H4 (cell line): ENCODE measurements around the gene EN2. TPM values are rescaled to one million over a fixed set of nuclear protein-coding genes. Genes with fewer than 3 reads are reported as not detected.
"Not testable (repeated sequence)": the region's sequence is repeated elsewhere in the genome, so short reads cannot be mapped to it uniquely, and the experiment has no call there.

Source experiments
- DNase-seq: peaks from one replicate; pipeline ENCODE4 v3.0.0-alpha.2; 2015; ENCODE audit warnings: low spot score
- total RNA-seq: library from RNA; depleted of rRNA; stranded (reverse); fragments of >200 nt; shearing (Covaris generic); gene quantifications from 2 replicates; pipeline ENCODE4 v1.2.3, GENCODE V29; 2014

EN2 gene
- total RNA-seq, 1 experiment from 2014 or later, result 0.29 TPM

DNA sequence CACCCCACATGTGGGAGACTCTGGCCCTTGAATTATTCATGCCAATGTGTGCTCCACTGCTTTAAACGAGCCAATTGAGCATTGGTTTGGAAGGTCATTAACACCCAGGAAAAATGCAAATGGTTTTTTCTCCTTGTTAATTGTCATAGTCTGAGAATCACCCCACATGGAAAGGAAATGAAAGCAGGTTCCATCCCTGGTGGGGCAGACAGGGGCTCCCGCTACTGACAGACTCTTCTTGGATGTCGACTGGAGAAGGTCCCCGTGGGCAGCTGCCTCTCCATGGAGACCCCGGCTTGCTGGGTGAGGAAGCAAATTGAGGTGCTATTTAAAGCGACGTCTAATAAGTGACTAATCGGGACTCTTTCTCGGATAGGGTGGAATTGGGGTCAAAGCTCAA lies 32.0 kb upstream of the EN2 start:
- DNase-seq, result no peak

GRCh38 chr7:155426543-155427410 lies 31.2 kb upstream of the EN2 start:
- peak; percentile 39 for DNase-seq

DNA sequence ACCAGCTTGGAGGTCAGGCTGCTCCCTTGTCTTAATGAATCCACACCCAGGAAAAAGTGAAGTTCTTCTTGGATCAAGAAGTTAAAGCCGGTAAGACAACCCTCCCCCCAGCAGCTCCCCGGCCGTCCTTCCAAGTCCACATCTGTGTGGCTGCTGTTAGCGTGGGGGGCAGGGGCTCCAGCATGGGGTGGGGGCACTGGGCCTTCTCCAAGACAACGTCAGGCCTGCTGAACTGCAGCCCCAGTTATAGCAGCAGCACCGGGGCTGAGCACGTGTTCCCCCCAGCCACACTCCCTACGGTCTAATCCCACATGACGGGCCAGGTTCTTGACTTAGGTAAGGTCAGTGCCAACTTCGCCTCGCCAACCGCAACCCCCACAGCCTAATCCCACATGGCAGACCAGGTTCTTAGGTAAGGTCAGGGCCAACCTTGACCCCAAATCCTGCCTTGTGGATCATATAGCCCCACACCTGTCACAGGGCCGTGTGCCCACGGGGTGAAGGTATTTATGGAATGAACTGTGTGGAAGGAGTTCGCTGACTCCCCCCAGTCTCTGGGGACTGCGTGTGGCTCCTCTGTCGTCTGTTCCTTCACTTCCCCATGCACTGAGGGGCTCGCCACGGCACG lies 30.4 kb upstream of the EN2 start:
- DNase-seq, result no peak

DNA sequence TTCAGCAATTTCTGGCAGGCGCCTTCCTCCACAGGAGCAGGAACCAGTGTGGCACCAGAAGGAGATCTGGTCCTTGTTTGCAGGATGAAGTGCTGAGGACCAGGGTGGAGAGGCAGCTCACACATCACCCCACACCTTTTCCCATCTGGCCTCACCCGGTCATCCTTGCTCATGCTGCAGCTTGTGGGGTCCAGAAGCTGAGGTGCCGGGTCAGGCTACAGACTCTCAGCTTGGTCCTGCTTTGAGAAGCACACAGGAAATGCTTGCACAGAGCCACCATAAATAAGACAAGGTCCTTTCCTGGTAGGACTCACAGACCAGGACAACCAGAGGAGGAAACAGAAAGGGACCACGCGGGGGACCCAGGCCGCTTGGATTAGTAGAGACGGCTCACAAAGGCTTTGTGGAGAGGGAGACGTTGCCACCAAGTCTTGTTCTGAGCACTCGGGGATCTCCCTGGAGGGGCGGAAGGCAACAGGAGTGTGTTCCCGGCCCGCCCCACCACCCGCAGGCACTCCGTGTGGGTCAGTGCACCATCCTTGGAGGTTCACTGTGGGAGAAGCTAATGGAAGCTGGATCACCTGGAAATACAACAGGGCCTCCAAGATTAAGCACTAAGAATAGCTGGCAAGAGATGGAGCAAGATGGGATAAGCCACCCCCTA lies 29.6 kb upstream of the EN2 start:
- no peak for DNase-seq

GRCh38 chr7:155429651-155430050 lies 28.3 kb upstream of the EN2 start:
- DNase-seq, result no peak

DNA sequence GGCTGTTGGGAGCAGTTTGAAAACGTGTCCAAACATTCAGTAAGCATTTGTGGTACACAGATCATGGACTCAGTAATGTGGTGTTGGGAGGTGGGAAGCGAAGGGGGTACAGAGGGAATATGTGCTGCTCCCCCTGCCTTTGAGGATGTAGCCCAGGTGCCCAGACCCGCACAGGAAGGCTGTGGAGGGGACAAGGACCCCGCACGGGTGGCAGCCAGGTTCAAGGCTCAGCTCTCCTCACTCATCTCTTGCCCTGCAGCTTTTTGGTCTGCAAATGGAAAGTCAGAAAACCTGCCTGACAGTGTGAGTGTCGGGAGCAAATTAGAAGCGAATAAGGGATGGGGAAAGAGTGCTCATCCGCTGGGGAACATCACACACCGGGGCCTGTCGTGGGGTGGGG lies 27.3 kb upstream of the EN2 start:
- no peak for DNase-seq

DNA sequence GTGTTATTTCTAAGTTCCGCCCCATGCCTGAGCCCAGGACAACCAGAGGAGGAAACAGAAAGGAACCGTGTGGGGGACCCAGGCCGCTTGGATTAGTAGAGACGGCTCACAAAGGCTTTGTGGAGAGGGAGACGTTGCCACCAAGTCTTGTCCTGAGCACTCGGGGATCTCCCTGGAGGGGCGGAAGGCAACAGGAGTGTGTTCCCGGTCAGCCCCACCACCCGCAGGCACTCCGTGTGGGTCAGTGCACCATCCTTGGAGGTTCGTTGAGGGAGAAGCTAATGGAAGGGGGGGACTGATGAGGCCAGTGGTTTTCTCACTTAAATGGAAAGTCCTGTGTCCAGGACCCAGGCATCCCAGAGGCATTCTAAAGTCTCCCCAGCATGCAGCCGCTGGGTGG lies 26.7 kb upstream of the EN2 start:
- DNase-seq, result no peak

GRCh38 chr7:155431711-155432110 lies 26.2 kb upstream of the EN2 start:
- no peak for DNase-seq

DNA sequence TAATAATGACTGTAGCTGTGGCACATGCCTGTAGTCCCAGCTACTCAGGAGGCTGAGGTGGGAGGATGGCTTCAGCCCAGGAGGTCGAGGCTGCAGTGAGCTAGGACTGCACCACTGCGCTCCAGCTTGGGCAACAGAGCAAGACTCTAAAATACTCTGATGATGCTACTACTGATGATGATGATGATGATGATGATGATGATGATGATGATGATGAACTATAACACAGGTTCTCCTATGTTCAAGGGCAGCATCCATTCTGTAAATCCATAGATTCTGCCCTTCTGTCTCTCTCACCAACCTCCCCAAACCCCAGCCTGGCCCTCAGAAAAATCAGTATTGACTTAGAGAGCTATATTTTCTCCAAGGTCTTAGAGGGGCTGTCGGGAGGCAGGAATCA lies 22.8 kb upstream of the EN2 start:
- DNase-seq, result no peak

DNA sequence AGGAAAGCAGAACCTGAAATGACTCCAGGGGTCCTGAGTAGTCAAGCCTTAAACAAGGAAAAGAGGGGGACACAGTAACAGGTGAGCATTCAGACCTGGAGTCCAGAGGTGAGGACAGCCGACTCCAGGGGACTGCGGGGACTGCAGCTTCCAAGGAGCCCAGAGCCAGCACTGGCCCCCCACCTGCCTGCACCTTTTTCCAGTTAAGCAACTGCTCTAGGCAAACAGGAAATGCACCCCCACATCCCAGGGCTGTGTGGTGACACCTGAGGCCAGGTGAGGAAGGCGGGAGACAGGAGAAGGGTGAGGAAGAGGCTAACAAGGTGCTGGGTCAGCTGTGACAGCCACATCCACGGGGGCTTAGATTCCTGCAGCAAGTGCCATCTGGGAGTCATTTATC lies 20.1 kb upstream of the EN2 start:
- DNase-seq, result no peak

DNA sequence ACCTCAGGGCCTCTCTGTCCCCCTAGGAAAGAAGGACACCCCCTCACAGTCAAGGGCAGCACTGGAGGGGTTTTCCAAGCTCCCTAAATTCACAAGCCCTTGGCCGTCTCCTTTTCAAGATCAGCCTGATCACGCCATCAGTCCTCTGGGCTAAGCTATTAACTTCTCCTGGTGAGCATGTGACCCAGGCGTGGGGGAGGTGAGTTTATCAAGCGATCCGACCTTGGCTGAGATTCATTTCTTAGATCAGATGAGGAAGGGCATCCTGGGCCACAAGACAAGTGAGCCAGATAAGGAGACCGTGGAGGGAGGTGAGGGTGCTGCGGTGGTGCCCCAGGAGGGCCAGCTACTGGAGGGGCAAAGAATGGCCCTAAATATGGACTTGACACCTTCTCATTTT lies 19.2 kb upstream of the EN2 start:
- no peak for DNase-seq

GRCh38 chr7:155439311-155440017 lies 18.5 kb upstream of the EN2 start:
- no peak for DNase-seq

DNA sequence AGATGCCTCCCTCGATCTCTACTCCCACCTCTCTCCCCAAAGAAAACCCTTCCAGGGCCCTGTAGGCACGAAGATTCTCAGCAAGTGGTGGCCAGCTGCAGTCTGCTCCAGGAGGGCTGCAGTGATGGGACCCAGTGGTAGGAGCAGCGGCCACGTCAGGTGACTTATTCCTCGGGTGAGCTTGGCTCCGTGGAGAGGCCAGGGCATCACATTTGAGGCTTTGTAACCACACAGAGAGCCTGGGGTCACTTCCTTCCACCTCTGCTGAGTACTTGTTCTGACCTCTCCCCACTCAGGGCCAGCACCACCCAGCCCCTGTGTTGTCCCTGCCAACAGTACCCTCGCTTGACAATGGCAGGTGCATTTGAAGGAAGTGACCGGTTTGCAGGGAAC lies 17.9 kb upstream of the EN2 start:
- no peak for DNase-seq

DNA sequence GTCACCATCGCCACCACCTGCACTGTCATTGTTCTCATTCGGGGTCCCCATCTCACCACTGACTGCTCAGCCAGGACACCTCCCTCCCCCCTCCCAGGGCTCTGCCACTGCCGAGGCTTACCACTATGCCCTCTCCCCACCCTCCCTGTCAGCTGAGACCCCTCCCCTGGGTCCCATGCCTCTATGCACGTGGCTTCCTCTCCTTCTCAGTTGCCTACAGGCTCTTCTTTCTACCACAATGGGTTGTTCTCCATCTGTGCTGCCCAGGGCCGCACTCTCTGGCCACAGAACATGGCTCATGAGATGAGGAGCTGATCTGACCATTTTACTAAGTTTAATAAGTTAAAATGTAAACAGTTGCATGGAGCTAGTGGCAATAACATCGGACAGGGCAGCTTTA lies 16.1 kb upstream of the EN2 start:
- no peak for DNase-seq

- DNase-seq, result no peak
Measured at GRCh38 chr7:155444746-155445145, 13.2 kb upstream of the EN2 start.

DNA sequence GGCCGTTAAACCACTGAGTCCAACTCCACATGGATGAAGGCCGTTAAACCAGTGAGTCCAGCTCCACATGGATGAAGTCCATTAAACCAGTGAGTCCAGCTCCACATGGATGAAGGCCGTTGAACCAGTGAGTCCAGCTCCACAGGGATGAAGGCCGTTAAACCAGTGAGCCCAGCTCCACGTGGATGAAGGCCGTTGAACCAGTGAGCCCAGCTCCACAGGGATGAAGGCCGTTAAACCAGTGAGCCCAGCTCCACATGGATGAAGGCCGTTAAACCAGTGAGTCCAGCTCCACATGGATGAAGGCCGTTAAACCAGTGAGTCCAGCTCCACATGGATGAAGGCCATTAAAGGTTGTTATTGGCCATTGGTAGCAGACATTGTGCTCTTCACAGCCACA lies 12.3 kb upstream of the EN2 start:
- DNase-seq, result not testable (repeated sequence)

DNA sequence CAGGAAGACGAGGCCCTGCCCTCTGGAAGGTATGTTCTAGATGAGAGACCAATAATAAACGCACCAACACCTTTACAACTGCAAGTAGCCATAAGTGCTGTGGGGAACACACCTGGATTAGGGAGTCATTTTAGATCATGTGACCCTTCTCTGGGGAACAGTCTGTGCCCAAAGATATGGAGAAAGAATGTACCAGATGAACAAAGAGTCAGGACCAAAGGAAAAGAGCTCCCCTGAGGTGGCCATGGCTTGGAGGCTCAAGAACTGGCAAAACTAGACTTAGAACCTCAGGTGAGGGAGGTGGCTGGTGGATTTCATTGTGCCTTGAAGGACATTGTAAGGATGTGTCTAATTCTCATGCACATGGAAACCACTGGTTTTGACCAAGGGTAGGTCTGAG lies 10.3 kb upstream of the EN2 start:
- no peak for DNase-seq

- no peak for DNase-seq
Measured at GRCh38 chr7:155448632-155449007, 9.3 kb upstream of the EN2 start.

- DNase-seq, result no peak
Measured at GRCh38 chr7:155449008-155449868, 8.7 kb upstream of the EN2 start.

GRCh38 chr7:155449869-155450557 lies 7.9 kb upstream of the EN2 start:
- no peak for DNase-seq

- DNase-seq, result no peak
Measured at GRCh38 chr7:155450558-155450969, 7.4 kb upstream of the EN2 start.
